A549 (cell line): ENCODE measurements around the gene TESK2.

Source experiments
- ESRRA ChIP-seq: fragments of 150-350 bp; IDR thresholded peaks from 2 replicates; pipeline ENCODE4 v1.6.1; 2014; ENCODE audit warnings: mild to moderate bottlenecking, low read length, borderline replicate concordance
- GATA3 ChIP-seq: IDR thresholded peaks from 2 replicates; pipeline ENCODE4 v1.6.1; 2012; ENCODE audit warnings: borderline replicate concordance
- KDM1A ChIP-seq: fragments of 200-600 bp; sonication (generic); IDR thresholded peaks from 2 replicates; pipeline ENCODE4 v1.6.1; 2016; ENCODE audit warnings: low read depth, mild to moderate bottlenecking
- PHF8 ChIP-seq: fragments of 200-600 bp; sonication (generic); IDR thresholded peaks from 2 replicates; pipeline ENCODE4 v1.6.1; 2016; ENCODE audit warnings: low read depth, mild to moderate bottlenecking, antibody characterized with exemption, moderate library complexity, borderline replicate concordance
- POLR2A ChIP-seq: IDR thresholded peaks from 2 replicates; pipeline ENCODE4 v1.6.1; 2012; ENCODE audit warnings: mild to moderate bottlenecking, low read length
- POLR2AphosphoS2 ChIP-seq: conservative IDR thresholded peaks from 2 replicates; pipeline ENCODE4 v1.6.1; 2012; ENCODE audit warnings: low read length, improper control_type of control experiment, inconsistent platforms
- RNF2 ChIP-seq: fragments of 200-600 bp; sonication (generic); IDR thresholded peaks from 2 replicates; pipeline ENCODE4 v1.6.1; 2016; ENCODE audit warnings: low read depth, mild to moderate bottlenecking, antibody characterized with exemption, moderate library complexity, borderline replicate concordance
- ZFP36 ChIP-seq: fragments of 450-650 bp; IDR thresholded peaks from 2 replicates; pipeline ENCODE4 v1.6.1; 2014; ENCODE audit warnings: borderline replicate concordance; ENCODE audit not compliant: partially characterized antibody
- TF ChIP-seq, protein P1 (sequence below): fragments of >200 bp; sonication (Bioruptor Twin); formaldehyde crosslinking; IDR thresholded peaks from 3 replicates; pipeline ENCODE4 v1.5.1; 2016
- TF ChIP-seq, protein P2 (sequence below): fragments of 200-600 bp; sonication (generic); IDR thresholded peaks from 2 replicates; pipeline ENCODE4 v1.6.1; 2016; ENCODE audit warnings: antibody characterized with exemption, mild to moderate bottlenecking, moderate library complexity
- TF ChIP-seq, protein P3 (sequence below): fragments of >200 bp; sonication (Bioruptor Twin); formaldehyde crosslinking; IDR thresholded peaks from 3 replicates; pipeline ENCODE4 v1.6.1; 2016

DNA sequence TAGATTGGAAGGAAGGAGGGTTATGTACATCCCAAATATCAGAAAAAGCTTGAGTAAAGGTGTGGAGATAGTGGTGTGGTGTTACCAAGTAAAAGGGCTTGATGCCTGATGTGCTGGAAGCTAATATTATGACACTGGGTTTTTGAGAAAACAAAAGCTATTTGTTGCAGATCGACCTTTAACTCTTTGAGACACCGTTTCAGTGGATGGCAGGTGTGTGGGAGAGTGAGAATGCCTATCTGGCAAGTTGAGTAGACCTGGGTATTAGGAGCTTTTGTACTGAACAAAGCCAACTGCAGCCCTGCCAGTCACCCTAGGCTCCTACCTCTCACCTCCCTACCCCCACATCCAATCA, 10.5 kb upstream of the TESK2 start:
- TF ChIP-seq PHF8 (no peak), ZFP36 (no peak), KDM1A (no peak), ESRRA (no peak), GATA3 (no peak), POLR2AphosphoS2 (peak; percentile 49), POLR2A (no peak), RNF2 (no peak)
- TF ChIP-seq, protein P1, sequence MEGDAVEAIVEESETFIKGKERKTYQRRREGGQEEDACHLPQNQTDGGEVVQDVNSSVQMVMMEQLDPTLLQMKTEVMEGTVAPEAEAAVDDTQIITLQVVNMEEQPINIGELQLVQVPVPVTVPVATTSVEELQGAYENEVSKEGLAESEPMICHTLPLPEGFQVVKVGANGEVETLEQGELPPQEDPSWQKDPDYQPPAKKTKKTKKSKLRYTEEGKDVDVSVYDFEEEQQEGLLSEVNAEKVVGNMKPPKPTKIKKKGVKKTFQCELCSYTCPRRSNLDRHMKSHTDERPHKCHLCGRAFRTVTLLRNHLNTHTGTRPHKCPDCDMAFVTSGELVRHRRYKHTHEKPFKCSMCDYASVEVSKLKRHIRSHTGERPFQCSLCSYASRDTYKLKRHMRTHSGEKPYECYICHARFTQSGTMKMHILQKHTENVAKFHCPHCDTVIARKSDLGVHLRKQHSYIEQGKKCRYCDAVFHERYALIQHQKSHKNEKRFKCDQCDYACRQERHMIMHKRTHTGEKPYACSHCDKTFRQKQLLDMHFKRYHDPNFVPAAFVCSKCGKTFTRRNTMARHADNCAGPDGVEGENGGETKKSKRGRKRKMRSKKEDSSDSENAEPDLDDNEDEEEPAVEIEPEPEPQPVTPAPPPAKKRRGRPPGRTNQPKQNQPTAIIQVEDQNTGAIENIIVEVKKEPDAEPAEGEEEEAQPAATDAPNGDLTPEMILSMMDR, result no peak
- TF ChIP-seq, protein P2, sequence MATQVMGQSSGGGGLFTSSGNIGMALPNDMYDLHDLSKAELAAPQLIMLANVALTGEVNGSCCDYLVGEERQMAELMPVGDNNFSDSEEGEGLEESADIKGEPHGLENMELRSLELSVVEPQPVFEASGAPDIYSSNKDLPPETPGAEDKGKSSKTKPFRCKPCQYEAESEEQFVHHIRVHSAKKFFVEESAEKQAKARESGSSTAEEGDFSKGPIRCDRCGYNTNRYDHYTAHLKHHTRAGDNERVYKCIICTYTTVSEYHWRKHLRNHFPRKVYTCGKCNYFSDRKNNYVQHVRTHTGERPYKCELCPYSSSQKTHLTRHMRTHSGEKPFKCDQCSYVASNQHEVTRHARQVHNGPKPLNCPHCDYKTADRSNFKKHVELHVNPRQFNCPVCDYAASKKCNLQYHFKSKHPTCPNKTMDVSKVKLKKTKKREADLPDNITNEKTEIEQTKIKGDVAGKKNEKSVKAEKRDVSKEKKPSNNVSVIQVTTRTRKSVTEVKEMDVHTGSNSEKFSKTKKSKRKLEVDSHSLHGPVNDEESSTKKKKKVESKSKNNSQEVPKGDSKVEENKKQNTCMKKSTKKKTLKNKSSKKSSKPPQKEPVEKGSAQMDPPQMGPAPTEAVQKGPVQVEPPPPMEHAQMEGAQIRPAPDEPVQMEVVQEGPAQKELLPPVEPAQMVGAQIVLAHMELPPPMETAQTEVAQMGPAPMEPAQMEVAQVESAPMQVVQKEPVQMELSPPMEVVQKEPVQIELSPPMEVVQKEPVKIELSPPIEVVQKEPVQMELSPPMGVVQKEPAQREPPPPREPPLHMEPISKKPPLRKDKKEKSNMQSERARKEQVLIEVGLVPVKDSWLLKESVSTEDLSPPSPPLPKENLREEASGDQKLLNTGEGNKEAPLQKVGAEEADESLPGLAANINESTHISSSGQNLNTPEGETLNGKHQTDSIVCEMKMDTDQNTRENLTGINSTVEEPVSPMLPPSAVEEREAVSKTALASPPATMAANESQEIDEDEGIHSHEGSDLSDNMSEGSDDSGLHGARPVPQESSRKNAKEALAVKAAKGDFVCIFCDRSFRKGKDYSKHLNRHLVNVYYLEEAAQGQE, result no peak
- TF ChIP-seq, protein P3, sequence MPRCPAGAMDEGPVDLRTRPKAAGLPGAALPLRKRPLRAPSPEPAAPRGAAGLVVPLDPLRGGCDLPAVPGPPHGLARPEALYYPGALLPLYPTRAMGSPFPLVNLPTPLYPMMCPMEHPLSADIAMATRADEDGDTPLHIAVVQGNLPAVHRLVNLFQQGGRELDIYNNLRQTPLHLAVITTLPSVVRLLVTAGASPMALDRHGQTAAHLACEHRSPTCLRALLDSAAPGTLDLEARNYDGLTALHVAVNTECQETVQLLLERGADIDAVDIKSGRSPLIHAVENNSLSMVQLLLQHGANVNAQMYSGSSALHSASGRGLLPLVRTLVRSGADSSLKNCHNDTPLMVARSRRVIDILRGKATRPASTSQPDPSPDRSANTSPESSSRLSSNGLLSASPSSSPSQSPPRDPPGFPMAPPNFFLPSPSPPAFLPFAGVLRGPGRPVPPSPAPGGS, result no peak
